Superior temporal gyrus (tissue), 1 donor: ENCODE results near the gene METRN.

ENCODE experiments used
- DNase-seq: peaks from one replicate; pipeline ENCODE4 v3.0.0-alpha.2; 2016; ENCODE audit errors: extremely low spot score

Gene METRN

DNA sequence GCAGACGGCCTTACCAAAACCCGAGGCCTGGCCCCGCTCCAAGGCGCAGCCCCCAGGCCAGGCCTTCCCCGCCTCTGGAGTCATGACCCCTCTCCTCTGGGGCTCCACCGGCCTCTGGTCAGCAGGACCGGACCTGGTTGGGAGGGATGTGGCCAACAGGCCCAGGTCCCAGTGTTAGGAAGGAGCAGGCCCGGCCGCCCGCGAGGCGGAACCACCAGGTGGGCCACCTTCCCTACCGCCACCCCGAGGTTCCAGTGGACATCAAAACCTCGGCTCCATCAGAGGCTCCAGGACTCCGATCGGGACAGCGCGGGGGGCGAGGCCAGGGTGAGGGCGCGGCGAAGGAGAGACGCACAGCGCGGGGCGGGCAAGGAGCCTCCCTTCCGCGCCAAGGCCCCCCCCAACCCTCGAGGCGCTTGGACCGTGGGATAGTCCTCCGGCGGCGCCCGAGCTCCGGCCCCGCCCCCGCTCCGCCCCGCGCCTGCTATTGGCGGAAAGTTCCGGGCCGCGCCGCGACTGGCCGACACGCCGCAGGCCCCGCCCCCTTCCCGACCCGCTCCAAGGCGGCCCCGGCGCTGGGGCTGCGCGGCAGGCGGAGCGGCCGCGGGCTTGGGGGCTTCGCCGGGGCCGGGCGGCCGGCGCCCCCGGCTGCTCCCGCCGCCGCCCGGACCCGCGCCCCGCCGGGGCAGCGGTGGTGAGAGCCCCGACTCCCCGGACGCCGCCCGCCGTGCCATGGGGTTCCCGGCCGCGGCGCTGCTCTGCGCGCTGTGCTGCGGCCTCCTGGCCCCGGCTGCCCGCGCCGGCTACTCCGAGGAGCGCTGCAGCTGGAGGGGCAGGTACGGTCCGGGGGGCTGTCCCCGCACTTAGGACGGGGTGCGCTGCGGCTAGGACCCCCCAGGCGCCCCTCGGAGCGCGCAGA lies at the start of gene METRN:
Gene METRN, plus strand, starts transcription at position 561 of the 919 bp plus-strand sequence. Its CDS starts 172 bp downstream, at position 733.
- peak; percentile 87 for DNase-seq

- no peak for DNase-seq
Observed at GRCh38 chr16:666572-666971, 48.3 kb upstream of the METRN start.

- no peak for DNase-seq
Observed at GRCh38 chr16:667113-667779, 47.7 kb upstream of the METRN start.

GRCh38 chr16:667780-668518 lies 47.0 kb upstream of the METRN start, which contains the start of gene RHOT2:
RHOT2 (plus strand) TSS chr16:668132; CDS start chr16:668200, 68 bp downstream.
- DNase-seq: peak; percentile 93

DNA sequence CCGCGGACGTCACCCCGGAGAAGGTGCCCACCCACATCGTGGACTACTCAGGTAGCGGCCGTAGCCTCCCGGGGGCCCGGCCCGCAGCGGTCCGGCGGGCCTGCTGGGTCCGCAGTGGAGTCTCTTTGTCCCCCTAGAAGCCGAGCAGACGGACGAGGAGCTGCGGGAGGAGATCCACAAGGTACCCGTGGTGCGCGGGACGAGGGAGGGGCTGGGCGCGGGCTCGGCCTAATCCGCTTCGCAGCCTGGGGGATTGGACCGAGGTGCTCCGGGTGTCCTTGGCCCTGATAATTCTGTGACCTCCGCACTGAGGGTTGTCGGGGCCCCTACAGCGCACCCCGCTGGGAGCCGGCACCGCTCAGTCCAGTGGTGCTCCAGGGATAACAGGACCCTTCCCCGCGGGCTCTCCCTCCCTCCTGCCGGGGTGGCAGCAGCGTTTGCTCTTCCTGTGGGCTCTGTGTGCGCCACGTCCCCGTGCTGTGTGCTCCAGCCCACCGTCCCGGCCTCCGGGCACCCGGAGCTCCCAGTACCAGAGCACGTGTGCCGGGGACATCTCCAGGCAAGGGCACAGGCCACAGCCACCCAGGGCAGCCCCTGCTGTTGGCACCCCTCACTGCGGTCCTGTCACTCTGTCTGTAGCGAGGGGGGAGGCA lies 46.3 kb upstream of the METRN start:
- DNase-seq: no peak

DNA sequence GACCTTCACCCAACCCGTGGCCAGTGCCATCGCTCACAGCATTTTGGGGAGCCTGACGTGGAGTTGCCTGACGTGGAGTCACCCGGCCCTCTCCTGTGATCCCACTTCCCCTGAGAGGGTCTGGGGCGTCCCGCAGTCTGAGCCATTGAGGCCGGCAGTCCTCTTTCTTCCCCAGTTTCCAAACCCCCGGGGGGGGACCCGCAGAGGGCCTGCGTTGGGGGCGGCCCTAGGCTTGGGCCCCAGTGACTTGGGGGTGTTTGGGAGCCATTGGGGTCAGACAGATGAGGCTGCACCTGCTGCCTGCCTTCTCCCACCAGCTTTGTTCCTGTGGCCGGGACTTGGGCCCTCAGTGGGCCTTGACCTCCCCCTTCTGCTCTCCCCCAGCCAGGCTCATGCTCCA lies 45.3 kb upstream of the METRN start:
- DNase-seq: no peak

GRCh38 chr16:670485-671352 lies 44.2 kb upstream of the METRN start:
- no peak for DNase-seq

GRCh38 chr16:671353-672131 lies 43.4 kb upstream of the METRN start:
- no peak for DNase-seq

DNA sequence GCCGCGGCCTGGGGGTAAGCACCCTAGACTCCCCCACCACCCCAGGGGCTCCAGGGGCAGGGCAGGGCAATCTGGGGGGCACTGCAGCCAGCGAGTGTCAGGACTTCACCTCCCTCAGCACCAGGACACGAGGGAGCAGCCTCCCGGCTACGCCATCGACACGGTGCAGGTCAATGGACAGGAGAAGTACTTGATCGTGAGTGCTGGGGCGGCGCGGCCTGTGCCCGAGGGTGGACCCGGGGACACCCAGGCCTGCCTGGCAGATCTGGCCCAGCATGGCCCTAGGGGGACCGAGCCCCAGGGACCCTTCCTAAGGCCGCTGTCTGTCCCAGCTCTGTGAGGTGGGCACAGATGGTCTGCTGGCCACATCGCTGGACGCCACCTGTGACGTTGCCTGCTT lies 42.5 kb upstream of the METRN start:
- no peak for DNase-seq

GRCh38 chr16:672851-673250 lies 42.1 kb upstream of the METRN start:
- no peak for DNase-seq

DNA sequence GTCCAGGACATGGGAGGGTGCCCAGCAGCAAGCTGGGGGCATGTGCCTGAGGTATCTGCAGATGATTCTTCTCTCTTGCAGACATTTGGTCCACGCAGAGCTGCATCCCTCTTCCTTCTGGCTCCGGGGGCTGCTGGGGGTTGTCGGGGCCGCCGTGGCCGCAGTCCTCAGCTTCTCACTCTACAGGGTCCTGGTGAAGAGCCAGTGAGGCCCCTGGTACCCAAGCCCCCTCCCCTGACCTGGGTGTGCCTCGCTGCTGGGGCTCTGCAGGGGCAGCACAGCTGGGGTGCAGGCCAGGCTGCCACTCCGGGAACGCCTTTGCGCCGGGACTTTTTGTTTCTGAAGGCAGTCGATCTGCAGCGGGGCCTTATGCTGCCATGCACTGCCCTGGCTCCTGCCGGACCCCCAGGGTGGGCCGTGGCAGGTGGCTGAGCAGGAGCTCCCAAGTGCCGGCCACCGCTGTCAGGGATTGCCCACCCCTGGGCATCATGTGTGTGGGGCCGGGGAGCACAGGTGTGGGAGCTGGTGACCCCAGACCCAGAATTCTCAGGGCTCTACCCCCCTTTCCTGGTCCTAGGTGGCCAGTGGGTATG lies 41.4 kb upstream of the METRN start:
- DNase-seq: no peak

GRCh38 chr16:674214-674881 lies 40.6 kb upstream of the METRN start:
- DNase-seq: no peak

- no peak for DNase-seq
Observed at GRCh38 chr16:674968-675883, 39.7 kb upstream of the METRN start, which contains the start of gene RHBDL1. RHBDL1 (plus strand) TSS chr16:675671; CDS start chr16:675791, 120 bp downstream.

GRCh38 chr16:675884-676564 lies 38.9 kb upstream of the METRN start:
- no peak for DNase-seq

GRCh38 chr16:676565-676902 lies 38.4 kb upstream of the METRN start:
- no peak for DNase-seq

DNA sequence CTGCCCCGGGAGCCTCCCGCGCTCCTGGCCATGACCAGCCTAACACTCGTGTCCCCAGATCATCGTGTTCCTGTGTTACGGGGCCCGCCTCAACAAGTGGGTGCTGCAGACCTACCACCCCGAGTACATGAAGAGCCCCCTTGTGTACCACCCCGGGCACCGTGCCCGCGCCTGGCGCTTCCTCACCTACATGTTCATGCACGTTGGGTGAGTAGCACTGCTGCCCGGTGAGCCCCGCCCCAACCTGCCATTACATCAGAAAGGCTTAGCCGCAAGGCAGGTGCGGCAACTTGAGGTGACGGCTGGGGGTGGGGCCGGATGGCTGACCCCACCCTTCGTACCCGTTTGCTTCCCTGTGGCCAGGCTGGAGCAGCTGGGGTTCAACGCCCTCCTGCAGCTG lies 38.0 kb upstream of the METRN start:
- DNase-seq: no peak
